Measurements from ENCODE around the gene GNB5. TPM values are rescaled to one million over a fixed set of nuclear protein-coding genes. Genes with fewer than 3 reads are reported as not detected.
A peak's percentile ranks its signal among the peaks of the same experiment; 100 is the strongest.

Gene GNB5
- total RNA-seq, 2 donors from 2014 or later, result 6.0 to 7.9 TPM

- Histone ChIP-seq H3K36me3 (no peaks in the 10 kb centered on the region), H3K4me3 (no peak overlapping the region), H3K27ac (no peak overlapping the region), H3K27me3 (no peaks in the 10 kb centered on the region), H3K4me1 (no peaks in the 10 kb centered on the region), H3K9ac (ENCODE audit: low read depth in 2 of 2, low read length in 2 of 2) (no peak overlapping the region), H3K9me3 (no peaks in the 10 kb centered on the region)
- intact Hi-C loops (cut with DNase I), result no loop called here
- peak; percentile 50 for DNase-seq
- TF ChIP-seq, protein P1, sequence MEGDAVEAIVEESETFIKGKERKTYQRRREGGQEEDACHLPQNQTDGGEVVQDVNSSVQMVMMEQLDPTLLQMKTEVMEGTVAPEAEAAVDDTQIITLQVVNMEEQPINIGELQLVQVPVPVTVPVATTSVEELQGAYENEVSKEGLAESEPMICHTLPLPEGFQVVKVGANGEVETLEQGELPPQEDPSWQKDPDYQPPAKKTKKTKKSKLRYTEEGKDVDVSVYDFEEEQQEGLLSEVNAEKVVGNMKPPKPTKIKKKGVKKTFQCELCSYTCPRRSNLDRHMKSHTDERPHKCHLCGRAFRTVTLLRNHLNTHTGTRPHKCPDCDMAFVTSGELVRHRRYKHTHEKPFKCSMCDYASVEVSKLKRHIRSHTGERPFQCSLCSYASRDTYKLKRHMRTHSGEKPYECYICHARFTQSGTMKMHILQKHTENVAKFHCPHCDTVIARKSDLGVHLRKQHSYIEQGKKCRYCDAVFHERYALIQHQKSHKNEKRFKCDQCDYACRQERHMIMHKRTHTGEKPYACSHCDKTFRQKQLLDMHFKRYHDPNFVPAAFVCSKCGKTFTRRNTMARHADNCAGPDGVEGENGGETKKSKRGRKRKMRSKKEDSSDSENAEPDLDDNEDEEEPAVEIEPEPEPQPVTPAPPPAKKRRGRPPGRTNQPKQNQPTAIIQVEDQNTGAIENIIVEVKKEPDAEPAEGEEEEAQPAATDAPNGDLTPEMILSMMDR (IDR thresholded peaks at IDR 0.05), result no peak
Measured at GRCh38 chr15:52076889-52077781, 114.1 kb downstream of the GNB5 start.

DNA sequence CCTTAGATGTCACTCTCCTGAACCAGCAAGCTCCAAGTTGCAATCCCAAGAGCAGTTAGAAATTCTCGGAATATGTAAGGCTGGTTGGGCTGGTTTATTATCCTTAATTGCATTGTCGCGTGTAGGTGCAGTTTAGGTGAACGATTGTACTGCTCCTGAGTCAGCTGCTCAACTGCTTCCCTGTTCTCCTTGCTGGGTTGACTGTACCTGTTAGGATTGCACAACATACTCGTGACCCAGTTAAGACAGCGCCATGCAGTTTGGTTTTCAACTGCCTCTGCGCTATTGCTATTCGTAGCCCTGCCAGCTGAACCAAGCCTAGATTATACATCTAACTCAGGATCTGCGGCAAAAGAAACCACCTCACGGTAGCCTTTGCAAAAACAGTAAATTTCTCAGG lies 119.6 kb downstream of the GNB5 start:
- intact Hi-C loops (cut with DNase I), result no loop called here
- Histone ChIP-seq H3K36me3 (no peaks in the 10 kb centered on the region), H3K9ac (ENCODE audit: low read depth in 2 of 2, low read length in 2 of 2) (peak overlapping the region in 1 of 2 donors; percentile 52), H3K4me3 (no peak overlapping the region), H3K9me3 (no peaks in the 10 kb centered on the region), H3K27me3 (no peaks in the 10 kb centered on the region), H3K4me1 (peaks cover 5% of the 10 kb centered on the region), H3K27ac (peak overlapping the region; percentile 70)
- TF ChIP-seq, protein P1 (IDR thresholded peaks at IDR 0.05), result no peak
- DNase-seq, result peak; percentile 85

DNA sequence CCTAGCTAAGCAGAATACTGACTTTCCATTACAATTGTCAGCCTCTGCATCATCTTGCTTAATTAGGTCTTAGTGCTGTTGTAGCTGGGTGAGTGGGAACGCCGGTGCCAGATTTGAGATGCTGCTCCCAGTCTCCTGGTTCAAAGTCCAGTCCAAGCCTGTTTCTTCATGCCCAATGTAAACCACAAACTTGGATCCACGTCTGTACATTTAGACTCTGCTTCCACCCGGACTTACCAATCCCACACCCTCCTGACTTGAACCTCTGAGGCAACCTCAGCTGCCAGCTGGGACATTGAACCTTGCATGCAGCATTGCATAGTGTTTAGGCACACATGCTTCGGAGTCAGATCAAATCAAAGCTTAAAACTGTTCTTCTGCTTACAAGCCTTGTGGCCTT lies 121.6 kb downstream of the GNB5 start:
- DNase-seq, result peak; percentile 81
- H3K36me3 ChIP-seq, result no peaks in the 10 kb centered on the region
- H3K27me3 ChIP-seq, result no peaks in the 10 kb centered on the region
- intact Hi-C loops (cut with DNase I), result no loop called here
- H3K9ac ChIP-seq (ENCODE audit: low read depth in 2 of 2, low read length in 2 of 2), result no peak overlapping the region
- TF ChIP-seq, protein P1 (IDR thresholded peaks at IDR 0.05), result no peak
- H3K4me3 ChIP-seq, result no peak overlapping the region
- H3K27ac ChIP-seq, result peak overlapping the region; percentile 56
- H3K4me1 ChIP-seq, result peaks cover 5% of the 10 kb centered on the region
- no peaks in the 10 kb centered on the region for H3K9me3 ChIP-seq

DNA sequence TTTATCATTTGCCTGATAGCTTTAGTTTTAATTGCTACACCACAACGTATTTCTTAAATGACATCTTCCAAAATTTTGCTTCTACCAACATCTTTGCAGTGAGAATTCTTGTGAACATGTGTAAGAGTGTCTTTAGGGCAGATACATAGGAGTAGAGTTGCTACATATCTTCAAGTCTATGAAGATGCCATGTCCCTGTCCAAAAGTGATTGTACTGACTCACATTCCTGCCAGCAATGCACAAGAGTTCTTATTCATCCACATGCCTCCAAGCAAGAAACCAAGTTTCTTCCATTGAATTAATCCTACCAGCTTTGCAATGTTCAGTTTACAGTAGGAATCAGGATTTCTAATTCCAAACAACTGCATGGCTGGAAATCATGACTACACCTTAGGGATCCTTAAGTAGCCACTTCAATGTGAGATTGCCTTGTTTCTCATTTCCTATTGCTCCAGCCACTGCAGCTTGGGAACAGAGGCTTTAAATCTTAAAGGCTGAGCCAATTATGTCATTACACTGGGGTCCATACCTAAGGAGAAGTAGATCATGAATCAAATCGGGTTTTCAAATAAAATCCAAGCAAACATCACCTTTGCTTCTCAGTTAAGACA lies 123.1 kb downstream of the GNB5 start:
- H3K9me3 ChIP-seq, result no peaks in the 10 kb centered on the region
- no peak overlapping the region for H3K9ac ChIP-seq (ENCODE audit: low read depth in 2 of 2, low read length in 2 of 2)
- H3K4me1 ChIP-seq, result peaks cover 5% of the 10 kb centered on the region
- DNase-seq, result no peak
- intact Hi-C loops (cut with DNase I), result no loop called here
- TF ChIP-seq, protein P1 (IDR thresholded peaks at IDR 0.05), result no peak
- H3K4me3 ChIP-seq, result no peak overlapping the region
- no peak overlapping the region for H3K27ac ChIP-seq
- no peaks in the 10 kb centered on the region for H3K27me3 ChIP-seq
- H3K36me3 ChIP-seq, result peaks cover 5% of the 10 kb centered on the region

GRCh38 chr15:52067545-52067926 lies 123.7 kb downstream of the GNB5 start:
- intact Hi-C loops (cut with DNase I), result no loop called here
- H3K27ac ChIP-seq, result no peak overlapping the region
- H3K4me1 ChIP-seq, result peaks cover 5% of the 10 kb centered on the region
- H3K9ac ChIP-seq (ENCODE audit: low read depth in 2 of 2, low read length in 2 of 2), result no peak overlapping the region
- TF ChIP-seq, protein P1 (IDR thresholded peaks at IDR 0.05), result no peak
- H3K9me3 ChIP-seq, result no peaks in the 10 kb centered on the region
- DNase-seq, result no peak
- H3K36me3 ChIP-seq, result peaks cover 10% of the 10 kb centered on the region
- no peak overlapping the region for H3K4me3 ChIP-seq
- H3K27me3 ChIP-seq, result no peaks in the 10 kb centered on the region

Measured in colonic mucosa (tissue), 4 donors.